Activated naive CD4-positive, alpha-beta T cell (primary cell): ENCODE measurements around the gene RAD18.

Experiments used
- DNase-seq, 4 experiments: peaks; one replicate each; lab custom pipeline; 2025; lab: John Stamatoyannopoulos, UW

Gene RAD18

DNA sequence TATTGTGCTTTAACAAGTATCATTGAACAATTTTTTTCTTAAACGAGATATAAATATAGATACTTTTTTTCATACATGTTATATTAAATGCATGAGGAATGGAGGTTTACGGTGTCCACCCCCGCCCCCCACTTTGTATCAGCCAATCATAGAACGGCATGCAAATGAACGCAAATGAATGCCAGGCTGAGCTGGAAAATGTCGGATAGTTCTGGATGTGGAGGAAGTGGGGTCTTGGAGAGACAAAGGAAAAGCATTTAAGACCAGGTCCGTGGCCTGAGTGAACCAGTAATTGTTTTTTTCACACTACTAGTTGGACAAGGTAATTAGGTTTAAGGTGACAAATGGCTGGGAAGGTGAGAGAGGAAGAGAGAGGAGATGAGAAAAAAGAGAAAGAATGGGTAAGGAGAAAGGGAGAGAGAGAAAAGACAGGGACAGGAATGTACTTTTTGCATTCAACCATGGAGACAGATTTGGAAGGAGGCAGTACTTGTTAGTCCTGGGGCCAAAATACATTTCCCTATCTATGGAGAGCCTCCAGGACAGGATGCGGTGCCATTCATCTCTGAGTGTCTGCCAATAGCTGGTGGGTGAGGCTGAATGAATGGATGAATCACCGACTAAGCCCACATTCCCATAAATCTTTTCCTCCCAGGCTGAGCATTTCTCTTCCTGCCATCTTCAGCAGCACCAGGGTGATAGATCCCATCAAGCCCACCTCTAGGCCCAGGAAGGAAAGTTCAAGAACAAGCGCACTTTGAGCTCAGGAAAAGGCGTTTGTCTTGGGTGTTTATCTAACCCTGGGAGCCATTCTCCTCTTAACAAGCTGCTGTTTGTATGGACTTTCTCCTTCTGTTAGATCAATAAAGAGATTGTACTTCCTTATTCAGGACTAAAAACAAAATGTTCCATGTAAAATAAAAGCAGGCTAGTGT lies 1.4 kb upstream of the RAD18 start:
- DNase-seq, result no peak

- DNase-seq, result no peak
These were observed 928 bp downstream of the RAD18 start for GRCh38 chr3:8962226-8962861.

- no peak for DNase-seq
These were observed 3.6 kb downstream of the RAD18 start for GRCh38 chr3:8959668-8960067.

GRCh38 chr3:8954938-8955763 lies 8.1 kb downstream of the RAD18 start:
- DNase-seq, result no peak

GRCh38 chr3:8953313-8953712 lies 10.0 kb downstream of the RAD18 start:
- DNase-seq, result no peak

GRCh38 chr3:8952130-8952529 lies 11.1 kb downstream of the RAD18 start:
- no peak for DNase-seq

- DNase-seq, result no peak
These were observed 17.2 kb downstream of the RAD18 start for GRCh38 chr3:8945890-8946600.

DNA sequence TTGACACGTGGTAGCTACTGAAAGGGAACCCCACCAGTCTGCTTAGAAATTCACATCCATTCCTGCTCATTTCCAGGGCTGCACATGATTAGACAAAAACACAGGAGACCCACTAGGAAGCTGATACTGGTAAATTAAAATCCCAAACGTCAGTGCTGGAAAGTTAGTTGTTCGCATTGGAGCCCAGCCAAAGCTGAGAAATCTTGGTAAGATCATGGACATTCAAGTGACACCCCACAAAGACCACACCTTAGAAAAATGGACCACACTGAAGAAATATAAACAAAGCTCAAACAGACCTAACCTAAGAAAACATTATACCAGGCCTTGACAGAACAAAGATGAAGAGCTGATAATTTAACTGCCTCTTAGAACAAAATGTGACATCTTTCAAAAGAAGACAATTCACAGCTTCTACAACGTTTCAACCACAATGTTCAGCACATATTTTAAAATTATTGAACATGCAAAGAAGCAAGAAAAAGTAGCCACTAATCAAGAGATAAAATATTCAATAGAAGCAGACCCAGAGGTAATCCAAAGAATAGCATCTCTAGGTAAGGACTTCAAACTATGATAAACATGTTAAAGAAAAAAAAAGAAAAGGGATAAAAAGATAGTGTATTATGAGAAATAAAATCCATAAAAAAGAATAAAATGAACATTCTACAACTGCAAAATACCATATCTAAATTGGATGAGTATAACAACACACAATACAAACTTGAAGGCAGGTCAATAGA lies 20.4 kb downstream of the RAD18 start:
- no peak for DNase-seq

DNA sequence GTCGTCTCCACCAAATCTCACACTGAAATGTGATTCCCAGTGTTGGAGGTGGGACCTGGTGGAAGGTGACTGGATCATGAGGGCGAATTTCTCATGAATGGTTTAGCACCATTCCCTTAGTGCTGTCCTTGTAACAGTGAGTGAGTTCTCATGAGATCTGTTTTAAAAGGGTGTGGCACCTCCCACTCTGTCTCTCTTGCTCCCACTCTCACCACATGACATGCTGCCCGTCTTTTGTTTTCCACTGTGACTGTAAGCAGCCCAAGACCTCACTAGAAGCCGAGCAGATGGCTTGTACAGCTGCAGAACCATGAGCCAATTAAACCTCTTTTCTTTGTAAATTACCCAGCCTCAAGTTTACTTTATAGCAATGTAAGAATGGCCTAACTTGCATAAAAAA lies 21.2 kb downstream of the RAD18 start:
- DNase-seq, result no peak

GRCh38 chr3:8938021-8938420 lies 25.3 kb downstream of the RAD18 start:
- no peak for DNase-seq

- no peak for DNase-seq
These were observed 25.9 kb downstream of the RAD18 start for GRCh38 chr3:8937064-8938020.

GRCh38 chr3:8932507-8932906 lies 30.8 kb downstream of the RAD18 start:
- no peak for DNase-seq

GRCh38 chr3:8931342-8931741 lies 31.9 kb downstream of the RAD18 start:
- DNase-seq, result no peak

DNA sequence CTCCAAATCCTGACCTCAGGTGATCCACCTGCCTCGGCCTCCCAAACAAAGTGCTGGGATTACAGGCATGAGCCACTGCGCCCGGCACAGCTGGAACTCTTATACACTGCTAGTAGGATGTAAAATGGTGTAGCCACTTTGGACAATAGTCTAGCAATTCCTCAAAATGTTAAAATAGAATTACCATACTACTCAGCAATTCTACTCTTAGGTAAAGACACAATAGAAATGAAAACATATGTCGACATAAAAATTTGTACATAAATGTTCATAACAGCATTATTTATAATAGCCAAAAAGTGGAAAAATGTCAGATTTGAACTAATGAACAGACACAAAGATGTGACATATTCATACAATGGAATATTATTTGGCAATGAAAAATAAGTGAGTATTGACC lies 33.4 kb downstream of the RAD18 start:
- no peak for DNase-seq

DNA sequence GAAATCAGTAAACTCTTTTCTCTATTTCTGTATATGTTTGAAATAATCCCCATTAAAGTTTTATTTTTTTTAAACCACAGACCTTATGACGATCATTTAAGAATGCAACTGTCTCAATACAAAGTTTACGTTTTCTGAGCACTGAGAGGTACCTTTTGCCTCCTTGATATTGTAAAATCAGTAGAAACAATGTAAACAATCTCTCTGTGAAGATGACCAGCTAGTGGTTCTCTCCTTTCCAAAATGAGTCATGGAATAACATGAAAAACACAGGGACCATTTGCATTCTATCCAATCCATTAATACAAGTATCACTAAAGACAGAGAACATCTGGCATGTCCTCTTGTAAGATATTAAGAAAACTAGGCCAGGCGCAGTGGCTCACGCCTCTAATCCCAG lies 48.8 kb downstream of the RAD18 start:
- DNase-seq, result no peak

DNA sequence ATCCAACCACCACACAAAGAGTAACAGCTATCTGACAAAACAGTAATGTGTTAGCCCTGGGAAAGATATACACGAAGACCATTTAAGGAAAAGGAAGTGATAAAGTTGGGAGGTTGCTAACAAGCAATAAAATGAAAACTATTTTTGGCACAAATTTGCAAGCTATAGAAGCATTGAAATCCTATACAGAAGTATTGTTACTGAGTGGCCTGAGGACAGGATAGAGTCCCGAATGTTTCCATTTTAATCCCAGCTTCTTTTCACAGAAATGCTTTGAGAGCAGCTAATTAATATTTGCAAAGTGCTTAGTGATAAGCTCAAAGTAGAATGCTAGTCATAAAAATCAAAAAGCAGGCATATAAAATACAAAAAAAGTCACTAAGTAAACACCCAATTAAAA lies 51.5 kb downstream of the RAD18 start:
- DNase-seq, result no peak

- DNase-seq, result no peak
These were observed 54.1 kb downstream of the RAD18 start for GRCh38 chr3:8909160-8909559.

DNA sequence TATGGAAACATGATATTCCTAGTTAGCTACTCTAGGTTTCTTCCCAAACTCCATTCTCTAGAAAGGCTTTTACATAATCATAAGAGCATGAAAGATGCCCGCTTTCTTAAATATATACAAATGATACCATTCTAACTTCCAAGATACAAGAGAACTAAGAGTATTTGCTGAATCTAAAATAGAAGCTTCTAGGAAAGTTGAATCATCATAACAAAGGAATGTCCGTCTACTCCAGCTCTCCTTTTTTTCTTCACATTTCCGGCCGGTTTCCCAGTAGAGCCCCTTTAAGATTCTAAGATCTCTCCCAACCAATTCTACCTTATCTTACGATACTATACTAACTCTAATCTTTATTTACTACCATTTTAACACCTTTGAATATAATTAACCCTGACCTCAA lies 60.1 kb downstream of the RAD18 start:
- no peak for DNase-seq

DNA sequence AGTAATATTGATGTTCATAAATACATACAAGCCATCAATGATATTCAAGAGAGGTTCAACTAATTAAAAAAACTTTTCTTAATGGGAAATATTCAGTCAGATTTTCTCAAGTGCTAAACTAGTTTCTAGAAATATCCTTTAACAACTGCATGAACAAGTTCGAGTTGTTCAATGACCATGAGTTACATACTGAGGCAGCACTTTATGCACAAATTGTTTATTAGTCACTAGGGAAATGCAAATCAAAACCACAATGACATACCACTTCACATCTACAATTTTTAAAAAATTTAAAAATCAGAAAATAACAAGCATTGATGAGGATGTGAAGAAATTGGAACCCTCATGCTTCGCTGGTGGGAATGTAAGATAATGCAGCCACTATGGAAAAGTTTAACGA lies 62.4 kb downstream of the RAD18 start:
- DNase-seq, result no peak

DNA sequence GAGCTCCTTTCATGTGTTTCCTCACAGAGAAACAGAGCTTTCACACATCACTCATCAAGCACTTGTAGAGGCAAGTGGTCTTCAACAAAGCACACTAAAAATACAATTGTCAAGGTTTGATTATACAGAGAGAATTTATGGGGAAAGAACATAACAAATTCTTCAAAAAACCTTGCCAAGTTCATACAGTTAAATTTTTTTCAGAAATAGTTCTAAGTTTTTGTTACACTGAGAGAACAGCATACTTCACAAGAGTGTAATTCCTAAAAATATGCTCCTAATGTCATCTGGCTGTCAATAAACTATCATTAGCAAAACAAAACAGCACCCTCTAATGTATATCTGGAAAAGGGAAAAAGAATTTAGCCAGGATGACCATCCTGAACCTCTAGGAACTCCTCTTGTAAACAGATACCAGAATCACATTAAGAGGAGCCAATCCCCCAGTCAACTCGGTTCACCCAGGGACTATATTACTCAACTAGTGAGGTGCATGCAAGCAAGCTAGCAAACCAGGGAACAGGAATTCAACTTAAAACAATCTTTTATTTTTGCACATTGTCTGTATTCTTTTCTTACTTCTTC lies 63.3 kb downstream of the RAD18 start:
- no peak for DNase-seq
